ENCODE results near the gene PEX26. TPM values are rescaled to one million over a fixed set of nuclear protein-coding genes. Genes with fewer than 3 reads are reported as not detected.

Gene PEX26
- total and polyA plus RNA-seq, 4 donors = 16.9 to 36.9 (median 19.5) TPM

- WGBS, 2 donors = 86 to 91% methylated on average over 8 of the region's 8 CpGs
- H3K27me3 ChIP-seq (ENCODE audit: control insufficient read depth in 3 of 3, insufficient read depth in 3 of 3, low read length in 2 of 3) = no peaks in the 10 kb centered on the region
- no peaks in the 10 kb centered on the region for H3K9me3 ChIP-seq (ENCODE audit: control insufficient read depth in 4 of 4, insufficient read depth in 3 of 4, low read length in 3 of 4)
- H3K4me1 ChIP-seq (ENCODE audit: control insufficient read depth in 5 of 5, insufficient read depth in 5 of 5, low read length in 5 of 5) = no peaks in the 10 kb centered on the region
- no peak overlapping the region for H3K4me3 ChIP-seq
- H3K9ac ChIP-seq (ENCODE audit: insufficient read depth in 1 of 2, low read length in 2 of 2) = no peak overlapping the region
- peaks cover 0 to 2% (median 0%) of the 10 kb centered on the region in 4 donors for H3K36me3 ChIP-seq (ENCODE audit: control insufficient read depth in 4 of 4, insufficient read depth in 4 of 4, low read length in 4 of 4)
- ATAC-seq (ENCODE audit: insufficient read depth, low FRiP score) (no peak), DNase-seq (no peak)
- no peak for TF ChIP-seq CTCF (IDR thresholded peaks at IDR 0.05; ENCODE audit: control extremely low read depth, extremely low read depth)
- no peak overlapping the region for H3K27ac ChIP-seq (ENCODE audit: low read depth in 1 of 2, low read length in 1 of 2)
Observed at GRCh38 chr22:18095101-18095805, 17.5 kb downstream of the PEX26 start.

GRCh38 chr22:18096823-18097222 lies 19.0 kb downstream of the PEX26 start:
- no peak for TF ChIP-seq CTCF (IDR thresholded peaks at IDR 0.05; ENCODE audit: control extremely low read depth, extremely low read depth)
- peaks cover 0 to 6% (median 1%) of the 10 kb centered on the region in 4 donors for H3K36me3 ChIP-seq (ENCODE audit: control insufficient read depth in 4 of 4, insufficient read depth in 4 of 4, low read length in 4 of 4)
- WGBS, 2 donors = 62 to 75% methylated on average over 3 of the region's 3 CpGs
- H3K9ac ChIP-seq (ENCODE audit: insufficient read depth in 1 of 2, low read length in 2 of 2) = no peak overlapping the region
- H3K27ac ChIP-seq (ENCODE audit: low read depth in 1 of 2, low read length in 1 of 2) = no peak overlapping the region
- no peaks in the 10 kb centered on the region for H3K4me1 ChIP-seq (ENCODE audit: control insufficient read depth in 5 of 5, insufficient read depth in 5 of 5, low read length in 5 of 5)
- no peaks in the 10 kb centered on the region for H3K9me3 ChIP-seq (ENCODE audit: control insufficient read depth in 4 of 4, insufficient read depth in 3 of 4, low read length in 3 of 4)
- no peaks in the 10 kb centered on the region for H3K27me3 ChIP-seq (ENCODE audit: control insufficient read depth in 3 of 3, insufficient read depth in 3 of 3, low read length in 2 of 3)
- no peak for ATAC-seq (ENCODE audit: insufficient read depth, low FRiP score)
- no peak for DNase-seq
- no peak overlapping the region for H3K4me3 ChIP-seq

- no peaks in the 10 kb centered on the region for H3K27me3 ChIP-seq (ENCODE audit: control insufficient read depth in 3 of 3, insufficient read depth in 3 of 3, low read length in 2 of 3)
- H3K4me3 ChIP-seq = no peak overlapping the region
- no peaks in the 10 kb centered on the region for H3K4me1 ChIP-seq (ENCODE audit: control insufficient read depth in 5 of 5, insufficient read depth in 5 of 5, low read length in 5 of 5)
- no peak for ATAC-seq (ENCODE audit: insufficient read depth, low FRiP score)
- H3K27ac ChIP-seq (ENCODE audit: low read depth in 1 of 2, low read length in 1 of 2) = no peak overlapping the region
- WGBS, 2 donors = 96 to 97% methylated on average over 3 of the region's 3 CpGs
- no peak for TF ChIP-seq CTCF (IDR thresholded peaks at IDR 0.05; ENCODE audit: control extremely low read depth, extremely low read depth)
- H3K9ac ChIP-seq (ENCODE audit: insufficient read depth in 1 of 2, low read length in 2 of 2) = no peak overlapping the region
- DNase-seq = no peak
- H3K36me3 ChIP-seq (ENCODE audit: control insufficient read depth in 4 of 4, insufficient read depth in 4 of 4, low read length in 4 of 4) = peaks cover 0 to 11% (median 0%) of the 10 kb centered on the region in 4 donors
- peaks cover 0 to under 1% (median 0%) of the 10 kb centered on the region in 4 donors for H3K9me3 ChIP-seq (ENCODE audit: control insufficient read depth in 4 of 4, insufficient read depth in 3 of 4, low read length in 3 of 4)
Observed at GRCh38 chr22:18100781-18101180, 23.0 kb downstream of the PEX26 start.
